ENCODE measurements around the gene OR8K3.

Gene OR8K3

DNA sequence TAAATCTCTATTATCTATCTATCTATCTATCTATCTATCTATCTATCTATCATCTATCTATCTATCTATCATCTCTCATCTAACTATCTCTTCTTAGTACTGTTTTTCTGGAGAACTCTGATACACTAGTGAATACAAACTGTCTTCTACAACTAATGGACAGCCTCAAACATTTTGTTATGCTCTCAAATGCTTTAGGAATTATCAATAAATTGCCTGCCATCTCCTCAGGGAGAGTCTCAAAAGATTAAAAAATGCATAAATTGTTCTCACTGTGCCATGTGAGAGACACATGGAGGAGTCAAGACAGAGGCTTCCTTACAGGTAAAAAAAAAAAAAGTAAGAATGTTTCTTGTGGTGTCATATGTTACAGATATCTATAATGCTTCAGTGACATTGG lies at the start of gene OR8K3:
TSS of gene OR8K3 (plus strand) at position 301 of the 400 bp plus-strand sequence. CDS start 3,163 bp downstream, outside the sequence.
- DNase-seq = no peak

GRCh38 chr11:56271092-56271491 lies 43.9 kb upstream of the OR8K3 start:
- no peak for DNase-seq

DNA sequence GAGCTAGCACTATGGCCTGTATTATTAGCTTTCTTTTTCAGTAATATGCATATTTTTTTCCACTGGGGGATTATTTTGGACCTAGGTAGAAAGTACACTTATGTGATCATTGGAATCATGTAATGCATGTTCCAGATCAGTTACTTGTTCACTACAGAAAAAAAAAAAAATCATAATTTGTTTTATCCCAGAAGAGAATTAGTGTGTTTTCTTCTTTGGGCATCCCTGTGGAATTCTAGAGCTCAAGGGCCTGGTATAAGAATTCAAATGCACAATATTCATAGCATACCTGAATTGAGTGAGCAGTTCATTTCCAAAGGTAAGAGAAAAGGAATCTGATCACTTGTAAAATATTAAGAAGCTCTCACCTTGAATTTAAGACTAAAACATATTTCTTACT lies 41.1 kb upstream of the OR8K3 start, which contains the start of gene OR5T1:
TSS of gene OR5T1 (plus strand) at position 301 of the 400 bp plus-strand sequence. CDS start 1,485 bp downstream, outside the sequence.
- DNase-seq = no peak

- no peak for DNase-seq
Observed at GRCh38 chr11:56292154-56292553, 22.8 kb upstream of the OR8K3 start, which contains the start of gene OR8H1. Gene OR8H1, minus strand, starts transcription at chr11:56292254. Its CDS starts 1,192 bp downstream, at chr11:56291062.

DNA sequence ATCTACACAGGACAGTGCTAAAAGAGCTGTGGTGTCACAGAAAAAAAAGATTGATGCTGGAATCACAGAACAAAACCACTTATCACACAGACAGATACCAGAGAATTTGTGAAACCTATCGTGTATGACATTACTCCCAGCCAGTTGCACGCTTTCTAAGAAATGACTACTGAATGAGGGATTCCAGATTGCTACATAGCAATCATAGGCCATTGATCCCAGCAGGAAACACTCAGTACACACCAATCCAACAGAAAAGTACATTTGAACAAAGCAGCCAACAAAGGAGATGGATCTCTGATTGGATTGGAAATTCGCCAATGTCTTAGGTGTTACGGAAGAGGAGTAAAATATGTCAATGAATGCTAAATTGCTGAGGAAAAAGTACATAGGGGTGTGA lies 18.0 kb upstream of the OR8K3 start:
- DNase-seq = no peak

- no peak for DNase-seq
Observed at GRCh38 chr11:56307836-56308235, 7.1 kb upstream of the OR8K3 start.

DNA sequence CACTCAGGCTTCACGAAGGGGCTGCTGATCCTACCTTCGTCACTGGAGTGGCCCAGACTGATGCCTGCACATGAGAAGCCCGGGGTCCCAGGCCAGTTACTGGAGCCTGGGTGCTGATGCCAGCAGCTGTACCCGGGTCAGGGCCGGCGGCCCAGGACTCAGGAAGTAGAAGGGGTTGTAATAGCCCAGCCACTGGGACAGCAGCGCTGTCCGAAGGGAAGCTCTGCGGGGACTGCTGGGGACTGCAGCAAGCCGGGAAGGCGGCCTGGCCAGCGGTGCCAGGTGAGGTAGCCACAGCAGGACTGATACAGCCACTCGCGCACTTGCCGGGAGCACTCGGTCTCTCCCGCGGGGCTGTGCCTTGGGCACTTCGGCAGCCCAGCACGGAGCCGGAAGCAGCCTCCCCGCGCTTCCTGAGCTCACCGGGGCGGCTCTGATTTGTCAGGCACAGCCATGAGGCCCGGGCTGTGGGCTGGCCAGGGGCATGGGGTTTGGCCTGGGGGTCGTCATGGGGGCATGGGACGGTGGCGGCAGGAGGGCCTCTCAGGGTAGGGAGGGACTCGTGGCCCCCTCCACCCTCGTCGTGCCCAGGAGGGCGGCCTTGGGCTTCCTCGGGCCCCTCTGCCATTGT lies 17.0 kb downstream of the OR8K3 start:
- no peak for DNase-seq

DNA sequence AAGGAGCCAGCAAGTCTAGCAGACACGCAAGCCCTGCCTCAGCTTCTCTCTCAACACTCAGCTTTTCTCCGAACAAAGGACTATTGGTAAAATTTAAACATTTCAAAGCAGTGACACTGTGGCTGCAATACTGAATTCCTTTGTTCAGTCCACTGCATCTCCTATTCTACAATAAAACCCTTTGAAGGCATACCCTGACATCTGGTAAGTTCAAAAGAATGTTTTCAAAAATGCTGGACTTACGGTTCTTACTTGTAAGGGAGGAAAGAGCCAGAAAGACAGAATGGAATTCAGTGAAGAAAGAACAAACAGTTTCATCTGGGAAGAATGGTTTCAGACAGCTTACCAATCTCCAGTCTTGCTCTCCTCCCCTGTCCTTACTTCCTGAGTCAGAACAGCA lies 18.2 kb downstream of the OR8K3 start:
- no peak for DNase-seq

- no peak for DNase-seq
Observed at GRCh38 chr11:56340289-56340688, 25.3 kb downstream of the OR8K3 start.

- no peak for DNase-seq
Observed at GRCh38 chr11:56345739-56346138, 30.8 kb downstream of the OR8K3 start, which contains the start of gene OR8K1. Gene OR8K1, plus strand, starts transcription at chr11:56346039. Its CDS starts 0 bp downstream, at chr11:56346039.

- no peak for DNase-seq
Observed at GRCh38 chr11:56353991-56354390, 39.0 kb downstream of the OR8K3 start, which contains the start of gene OR8J1. Gene OR8J1, plus strand, starts transcription at chr11:56354291. Its CDS starts 5,956 bp downstream, at chr11:56360247.
